ENCODE measurements around the gene RS1. TPM values are rescaled to one million over a fixed set of nuclear protein-coding genes. Genes with fewer than 3 reads are reported as not detected.

The RS1 gene
- total and polyA plus RNA-seq, 2 of the 13 experiments (the other 11 are each of a cell fraction or from before 2014, with no cell fraction given), result not detected

DNA sequence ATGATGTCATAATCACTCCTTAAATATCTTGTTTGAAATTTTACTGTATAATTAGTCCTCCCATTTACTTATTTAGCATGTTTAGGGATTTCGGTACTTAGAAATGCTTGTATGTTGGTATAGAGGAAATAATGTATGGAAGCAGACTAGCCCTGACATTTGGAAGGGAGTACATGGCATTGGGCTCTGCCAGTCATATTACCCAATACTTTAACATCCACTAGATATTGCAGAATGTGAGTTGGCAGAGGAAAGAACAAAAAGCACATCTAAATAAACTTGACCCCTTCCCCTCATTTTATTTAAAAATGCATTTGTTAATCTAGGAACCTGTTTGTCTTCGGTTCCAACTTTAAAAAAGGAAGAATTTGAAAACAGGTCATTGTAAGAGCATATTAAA, 77.8 kb downstream of the RS1 start (continued):
- TF ChIP-seq, protein P1, sequence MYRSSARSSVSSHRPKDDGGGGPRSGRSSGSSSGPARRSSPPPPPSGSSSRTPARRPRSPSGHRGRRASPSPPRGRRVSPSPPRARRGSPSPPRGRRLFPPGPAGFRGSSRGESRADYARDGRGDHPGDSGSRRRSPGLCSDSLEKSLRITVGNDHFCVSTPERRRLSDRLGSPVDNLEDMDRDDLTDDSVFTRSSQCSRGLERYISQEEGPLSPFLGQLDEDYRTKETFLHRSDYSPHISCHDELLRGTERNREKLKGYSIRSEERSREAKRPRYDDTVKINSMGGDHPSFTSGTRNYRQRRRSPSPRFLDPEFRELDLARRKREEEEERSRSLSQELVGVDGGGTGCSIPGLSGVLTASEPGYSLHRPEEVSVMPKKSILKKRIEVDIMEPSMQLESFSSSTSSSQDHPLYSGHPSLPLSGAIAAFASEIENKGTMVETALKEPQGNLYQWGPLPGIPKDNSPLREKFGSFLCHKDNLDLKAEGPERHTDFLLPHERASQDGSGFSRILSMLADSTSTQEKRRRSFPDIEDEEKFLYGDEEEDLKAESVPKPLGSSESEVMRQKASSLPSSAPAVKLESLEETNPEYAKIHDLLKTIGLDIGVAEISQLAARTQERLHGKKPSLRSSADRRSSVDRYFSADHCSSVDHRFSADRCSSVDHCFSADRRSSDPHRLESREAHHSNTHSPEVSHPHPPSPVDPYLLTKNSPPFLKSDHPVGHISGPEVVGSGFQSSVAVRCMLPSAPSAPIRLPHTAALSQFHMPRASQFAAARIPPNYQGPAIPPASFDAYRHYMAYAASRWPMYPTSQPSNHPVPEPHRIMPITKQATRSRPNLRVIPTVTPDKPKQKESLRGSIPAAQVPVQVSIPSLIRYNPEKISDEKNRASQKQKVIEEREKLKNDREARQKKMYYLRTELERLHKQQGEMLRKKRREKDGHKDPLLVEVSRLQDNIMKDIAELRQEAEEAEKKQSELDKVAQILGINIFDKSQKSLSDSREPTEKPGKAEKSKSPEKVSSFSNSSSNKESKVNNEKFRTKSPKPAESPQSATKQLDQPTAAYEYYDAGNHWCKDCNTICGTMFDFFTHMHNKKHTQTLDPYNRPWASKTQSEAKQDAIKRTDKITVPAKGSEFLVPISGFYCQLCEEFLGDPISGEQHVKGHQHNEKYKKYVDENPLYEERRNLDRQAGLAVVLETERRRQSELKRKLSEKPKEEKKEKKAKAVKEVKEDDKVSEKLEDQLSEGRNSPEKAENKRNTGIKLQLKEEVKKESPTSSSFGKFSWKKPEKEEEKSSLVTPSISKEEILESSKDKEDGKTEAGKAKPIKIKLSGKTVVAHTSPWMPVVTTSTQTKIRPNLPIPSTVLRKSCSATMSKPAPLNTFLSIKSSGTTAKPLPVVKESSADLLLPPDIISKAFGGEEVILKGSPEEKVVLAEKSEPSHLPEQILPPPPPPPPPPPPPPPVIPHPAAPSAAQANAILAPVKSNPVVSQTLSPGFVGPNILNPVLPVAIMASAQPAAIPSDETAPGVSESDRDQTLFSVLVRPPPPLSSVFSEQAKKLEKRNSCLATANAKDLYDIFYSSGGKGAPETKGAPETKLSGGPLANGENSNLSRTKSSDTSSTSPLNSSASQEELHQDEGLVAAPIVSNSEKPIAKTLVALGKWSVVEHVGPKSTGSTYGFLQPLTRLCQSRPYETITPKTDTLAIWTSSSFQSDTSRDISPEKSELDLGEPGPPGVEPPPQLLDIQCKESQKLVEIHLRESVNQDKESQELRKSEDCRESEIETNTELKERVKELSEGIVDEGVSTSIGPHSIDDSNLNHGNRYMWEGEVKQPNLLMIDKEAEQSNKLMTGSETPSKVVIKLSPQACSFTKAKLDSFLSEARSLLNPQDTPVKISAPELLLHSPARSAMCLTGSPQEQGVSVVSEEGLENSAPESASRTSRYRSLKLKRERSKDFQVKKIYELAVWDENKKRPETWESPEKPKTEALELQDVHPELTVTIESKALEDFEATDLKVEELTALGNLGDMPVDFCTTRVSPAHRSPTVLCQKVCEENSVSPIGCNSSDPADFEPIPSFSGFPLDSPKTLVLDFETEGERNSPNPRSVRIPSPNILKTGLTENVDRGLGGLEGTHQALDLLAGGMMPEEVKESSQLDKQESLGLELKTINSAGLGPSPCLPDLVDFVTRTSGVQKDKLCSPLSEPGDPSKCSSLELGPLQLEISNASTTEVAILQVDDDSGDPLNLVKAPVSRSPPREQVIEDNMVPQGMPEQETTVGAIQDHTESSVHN (CRISPR knock-in tag; IDR thresholded peaks at IDR 0.05), result no peak
- TF ChIP-seq ATF3 (CRISPR knock-in tag; IDR thresholded peaks at IDR 0.05), result no peak
- TF ChIP-seq NCOA1 (CRISPR knock-in tag; IDR thresholded peaks at IDR 0.05), result no peak
- no peak for TF ChIP-seq ZBTB14 (CRISPR knock-in tag; IDR thresholded peaks at IDR 0.05)
- no peak for TF ChIP-seq POLR2G (IDR thresholded peaks at IDR 0.05; ENCODE audit: low read depth, low read length)
- TF ChIP-seq SIN3B (IDR thresholded peaks at IDR 0.05; ENCODE audit: low read length), result no peak
- no peak for TF ChIP-seq ZNF674 (CRISPR knock-in tag; IDR thresholded peaks at IDR 0.05; ENCODE audit: low read depth)
- no peak for TF ChIP-seq HDAC1 (CRISPR knock-in tag; IDR thresholded peaks at IDR 0.05)
- TF ChIP-seq FOSL2 (CRISPR knock-in tag; IDR thresholded peaks at IDR 0.05), result no peak
